Measurements from ENCODE around the gene GNB1L. TPM values are rescaled to one million over a fixed set of nuclear protein-coding genes. Genes with fewer than 3 reads are reported as not detected.

Gene GNB1L
- total and polyA plus RNA-seq, 9 of the 15 experiments (the other 6 are each of a cell fraction or from before 2014, with no cell fraction given): 0.56 to 50.5 (median 10.2) TPM

DNA sequence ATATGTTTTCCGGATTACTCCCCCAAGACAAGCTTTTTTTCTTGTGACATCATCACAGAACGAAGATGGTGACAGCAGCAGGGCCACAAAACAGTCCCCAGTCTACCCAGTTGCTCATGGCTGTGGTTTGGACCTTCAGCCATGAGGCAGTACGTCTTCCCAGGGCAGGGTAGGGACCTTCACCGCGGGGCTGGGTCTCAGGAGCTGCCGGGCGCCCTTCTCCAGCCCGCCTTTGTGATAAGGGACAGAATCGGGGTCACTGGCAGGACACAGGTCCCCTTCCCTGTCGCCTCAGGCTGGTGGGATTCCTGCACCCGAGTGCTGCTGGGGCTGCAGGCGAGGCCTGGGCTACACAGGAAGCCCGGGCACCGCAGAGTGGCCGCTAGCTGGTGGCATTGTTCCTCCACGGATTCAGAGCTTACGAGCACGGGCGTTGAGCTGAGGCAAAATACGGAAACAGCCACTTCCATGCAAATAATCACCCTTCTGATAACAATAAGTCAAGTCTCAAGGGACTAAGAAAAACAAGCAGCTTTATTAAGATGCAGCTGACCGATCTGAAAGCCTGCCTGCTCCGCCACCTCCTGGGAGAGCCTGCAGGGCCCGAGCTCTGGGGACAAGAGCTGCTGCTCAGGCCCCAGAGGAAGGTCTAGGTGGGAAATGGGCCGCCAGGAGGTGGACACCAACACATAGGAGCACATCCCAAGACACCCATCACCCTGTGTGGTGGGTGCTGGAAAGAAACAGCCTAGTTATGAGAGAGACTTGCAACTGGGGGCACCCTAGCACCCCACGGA is 81.8 kb downstream of the GNB1L start (continued):
- TF ChIP-seq NR4A1 (CRISPR knock-in tag; IDR thresholded peaks at IDR 0.05) (no peak; the same call in 1 of the 2 replicates), NR4A1 (tag; IDR thresholded peaks at IDR 0.05) (peak; percentile 94), ZNF830 (CRISPR knock-in tag; IDR thresholded peaks at IDR 0.05) (no peak), ZNF766 (CRISPR knock-in tag; conservative IDR thresholded peaks at IDR 0.05) (0 out of 2 replicates have a peak, but pooled peaks have one; percentile 64), CXXC5 (CRISPR knock-in tag; IDR thresholded peaks at IDR 0.05) (peak; percentile 38), GABPA (tag; conservative IDR thresholded peaks at IDR 0.05; ENCODE audit: low read depth) (peak; percentile 28; the same call in 1 of the 2 replicates), MAFG (tag; conservative IDR thresholded peaks at IDR 0.05) (no peak), ETV1 (tag; conservative IDR thresholded peaks at IDR 0.05; ENCODE audit: low read depth) (peak; percentile 56; the same call in 1 of the 2 replicates), MCM3 (IDR thresholded peaks at IDR 0.05) (no peak), JUND (IDR thresholded peaks at IDR 0.05; ENCODE audit: borderline replicate concordance, low read depth, low read length) (peak; percentile 72), JUND (tag; IDR thresholded peaks at IDR 0.05; ENCODE audit: borderline replicate concordance, low read depth, low read length) (peak; percentile 67; the same call in 1 of the 3 replicates), YY1 (IDR thresholded peaks at IDR 0.05; ENCODE audit: borderline replicate concordance in 1 of 3, control insufficient read depth in 1 of 3, extremely low read depth in 1 of 3, insufficient read depth in 3 of 3, insufficient read length in 1 of 3, insufficient replicate concordance in 2 of 3, low read depth in 1 of 3, low read length in 2 of 3) (peak in 1 of 3 experiments; percentile 24), ZNF778 (CRISPR knock-in tag; IDR thresholded peaks at IDR 0.05) (no peak), NR2C2 (CRISPR knock-in tag; IDR thresholded peaks at IDR 0.05) (no peak), NR2C2 (tag; IDR thresholded peaks at IDR 0.05) (peak; percentile 49; the same call in 1 of the 2 replicates), ZFP36 (IDR thresholded peaks at IDR 0.05; ENCODE audit: low read depth, low read length, partially characterized antibody) (peak; percentile 58)
- TF ChIP-seq, protein P1, sequence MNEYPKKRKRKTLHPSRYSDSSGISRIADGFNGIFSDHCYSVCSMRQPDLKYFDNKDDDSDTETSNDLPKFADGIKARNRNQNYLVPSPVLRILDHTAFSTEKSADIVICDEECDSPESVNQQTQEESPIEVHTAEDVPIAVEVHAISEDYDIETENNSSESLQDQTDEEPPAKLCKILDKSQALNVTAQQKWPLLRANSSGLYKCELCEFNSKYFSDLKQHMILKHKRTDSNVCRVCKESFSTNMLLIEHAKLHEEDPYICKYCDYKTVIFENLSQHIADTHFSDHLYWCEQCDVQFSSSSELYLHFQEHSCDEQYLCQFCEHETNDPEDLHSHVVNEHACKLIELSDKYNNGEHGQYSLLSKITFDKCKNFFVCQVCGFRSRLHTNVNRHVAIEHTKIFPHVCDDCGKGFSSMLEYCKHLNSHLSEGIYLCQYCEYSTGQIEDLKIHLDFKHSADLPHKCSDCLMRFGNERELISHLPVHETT (CRISPR knock-in tag; conservative IDR thresholded peaks at IDR 0.05 in 1 of 2, IDR thresholded peaks at IDR 0.05 in 1 of 2): peak in 1 of 2 experiments; percentile 59; a peak in 1 of 4 replicates
- TF ChIP-seq, protein P2, sequence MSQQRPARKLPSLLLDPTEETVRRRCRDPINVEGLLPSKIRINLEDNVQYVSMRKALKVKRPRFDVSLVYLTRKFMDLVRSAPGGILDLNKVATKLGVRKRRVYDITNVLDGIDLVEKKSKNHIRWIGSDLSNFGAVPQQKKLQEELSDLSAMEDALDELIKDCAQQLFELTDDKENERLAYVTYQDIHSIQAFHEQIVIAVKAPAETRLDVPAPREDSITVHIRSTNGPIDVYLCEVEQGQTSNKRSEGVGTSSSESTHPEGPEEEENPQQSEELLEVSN (IDR thresholded peaks at IDR 0.05; ENCODE audit: borderline replicate concordance in 1 of 2, extremely low read depth in 1 of 2, insufficient read depth in 1 of 2, insufficient read length in 1 of 2, low read depth in 1 of 2, low read length in 1 of 2, poor library complexity in 1 of 2, severe bottlenecking in 1 of 2): peak in 1 of 2 experiments; percentile 21
- TF ChIP-seq, protein P3, sequence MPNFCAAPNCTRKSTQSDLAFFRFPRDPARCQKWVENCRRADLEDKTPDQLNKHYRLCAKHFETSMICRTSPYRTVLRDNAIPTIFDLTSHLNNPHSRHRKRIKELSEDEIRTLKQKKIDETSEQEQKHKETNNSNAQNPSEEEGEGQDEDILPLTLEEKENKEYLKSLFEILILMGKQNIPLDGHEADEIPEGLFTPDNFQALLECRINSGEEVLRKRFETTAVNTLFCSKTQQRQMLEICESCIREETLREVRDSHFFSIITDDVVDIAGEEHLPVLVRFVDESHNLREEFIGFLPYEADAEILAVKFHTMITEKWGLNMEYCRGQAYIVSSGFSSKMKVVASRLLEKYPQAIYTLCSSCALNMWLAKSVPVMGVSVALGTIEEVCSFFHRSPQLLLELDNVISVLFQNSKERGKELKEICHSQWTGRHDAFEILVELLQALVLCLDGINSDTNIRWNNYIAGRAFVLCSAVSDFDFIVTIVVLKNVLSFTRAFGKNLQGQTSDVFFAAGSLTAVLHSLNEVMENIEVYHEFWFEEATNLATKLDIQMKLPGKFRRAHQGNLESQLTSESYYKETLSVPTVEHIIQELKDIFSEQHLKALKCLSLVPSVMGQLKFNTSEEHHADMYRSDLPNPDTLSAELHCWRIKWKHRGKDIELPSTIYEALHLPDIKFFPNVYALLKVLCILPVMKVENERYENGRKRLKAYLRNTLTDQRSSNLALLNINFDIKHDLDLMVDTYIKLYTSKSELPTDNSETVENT (CRISPR knock-in tag; IDR thresholded peaks at IDR 0.05): peak; percentile 86
